Keratinocyte (primary cell): ENCODE measurements around the gene ATP13A1. TPM values are rescaled to one million over a fixed set of nuclear protein-coding genes. Genes with fewer than 3 reads are reported as not detected.

Experiments used
- DNase-seq: peaks from one replicate; pipeline ENCODE4 v3.0.0-alpha.2; 2011; ENCODE audit warnings: low read depth, missing footprints, low spot score
- FAIRE-seq: peaks from 2 replicates; lab custom pipeline; 2011; peaks lifted over from hg19 to GRCh38; lab: Jason Lieb, UNC
- H2AFZ ChIP-seq: 2 replicates; pipeline ENCODE4 v1.6.0; 2012; ENCODE audit warnings: low read length, control low read depth, inconsistent platforms; ENCODE audit not compliant: control insufficient read depth
- H3K27ac ChIP-seq: 2 replicates; pipeline ENCODE4 v1.5.1; 2011; ENCODE audit warnings: low read length; ENCODE audit not compliant: control insufficient read depth, insufficient read depth
- H3K27me3 ChIP-seq: 3 replicates; pipeline ENCODE4 v1.6.0; 2011; ENCODE audit warnings: low read length; ENCODE audit not compliant: control insufficient read depth, insufficient read depth; ENCODE audit errors: extremely low read depth
- H3K36me3 ChIP-seq, 2 experiments: 2 replicates in 1 of 2; 3 replicates in 1 of 2; pipeline ENCODE4 v1.5.1; 2011; ENCODE audit warnings: low read length in 2 of 2, mild to moderate bottlenecking in 1 of 2; ENCODE audit not compliant: control insufficient read depth in 2 of 2, insufficient read depth in 2 of 2; ENCODE audit errors: extremely low read depth in 1 of 2
- H3K4me1 ChIP-seq: 3 replicates; pipeline ENCODE4 v1.5.1; 2011; ENCODE audit warnings: low read length; ENCODE audit not compliant: control insufficient read depth, insufficient read depth; ENCODE audit errors: extremely low read depth
- H3K4me2 ChIP-seq: 3 replicates; pipeline ENCODE4 v1.6.0; 2011; ENCODE audit warnings: low read depth, low read length; ENCODE audit not compliant: control insufficient read depth, insufficient read depth; ENCODE audit errors: extremely low read depth
- H3K4me3 ChIP-seq, 3 experiments: fragments of 200-600 bp in 1 of 3; sonication (generic) in 1 of 3; 2 replicates in 2 of 3; 3 replicates in 1 of 3; pipeline ENCODE4 v1.5.1; 2011 to 2016; ENCODE audit warnings: low read length in 3 of 3, mild to moderate bottlenecking in 3 of 3, control low read depth in 2 of 3, inconsistent platforms in 1 of 3, low read depth in 1 of 3, mixed read lengths in 1 of 3, mixed run types in 1 of 3, moderate library complexity in 1 of 3; ENCODE audit not compliant: control insufficient read depth in 2 of 3, insufficient read depth in 2 of 3; ENCODE audit errors: extremely low read depth in 1 of 3
- H3K79me2 ChIP-seq: 2 replicates; pipeline ENCODE4 v1.6.0; 2012; ENCODE audit warnings: low read length; ENCODE audit not compliant: control insufficient read depth, insufficient read depth
- H3K9ac ChIP-seq: 3 replicates; pipeline ENCODE4 v1.6.0; 2011; ENCODE audit warnings: low read length; ENCODE audit not compliant: control insufficient read depth, insufficient read depth; ENCODE audit errors: extremely low read depth
- H3K9me1 ChIP-seq: 3 replicates; pipeline ENCODE4 v1.6.0; 2011; ENCODE audit warnings: low read length; ENCODE audit not compliant: control insufficient read depth, insufficient read depth; ENCODE audit errors: extremely low read depth
- H3K9me3 ChIP-seq: 2 replicates; pipeline ENCODE4 v1.5.1; 2012; ENCODE audit warnings: low read depth, low read length; ENCODE audit not compliant: control insufficient read depth
- H4K20me1 ChIP-seq: 3 replicates; pipeline ENCODE4 v1.6.0; 2011; ENCODE audit warnings: low read length; ENCODE audit not compliant: control insufficient read depth, insufficient read depth; ENCODE audit errors: extremely low read depth
- EZH2 ChIP-seq: IDR thresholded peaks from one replicate; pipeline ENCODE4 v1.6.1; 2012; ENCODE audit warnings: inconsistent platforms, mild to moderate bottlenecking, low read length, moderate library complexity
- dilution Hi-C: fragments of 300-500 bp; cut with MboI; formaldehyde crosslinking; loops from one replicate; pipeline ENCODE4 v1.7.0; 2020; ENCODE audit warnings: low sequenced_read_pairs; ENCODE audit not compliant: extremely low pct_ligation_motif_present
- polyA plus RNA-seq, 5 experiments: library from polyadenylated mRNA; depleted of rRNA in 3 of 5; stranded (reverse) in 3 of 5; stranded (forward) in 1 of 5; unstranded in 1 of 5; fragments of >200 nt; gene quantifications; 1 replicate in 1 of 5; 2 replicates in 3 of 5; 3 replicates in 1 of 5; pipeline versions ENCODE4 v1.2.1 to v1.2.3, GENCODE V29; 2011 to 2012; ENCODE audit warnings: missing spikeins in 2 of 5, low read depth in 1 of 5, low replicate concordance in 1 of 5
- TF ChIP-seq, protein P1 (sequence below), 3 experiments: IDR thresholded peaks in 1 of 3; conservative IDR thresholded peaks in 1 of 3; optimal IDR thresholded peaks in 1 of 3; 2 replicates in 2 of 3; 3 replicates in 1 of 3; pipeline versions ENCODE3 to v1.5.1; 2011; ENCODE audit warnings: low read length in 3 of 3, mild to moderate bottlenecking in 3 of 3, moderate library complexity in 2 of 3, control low read depth in 1 of 3, inconsistent platforms in 1 of 3; ENCODE audit not compliant: insufficient read depth in 2 of 3; ENCODE audit errors: extremely low read depth in 1 of 3

Gene ATP13A1
- polyA plus RNA-seq, 1 donor (not counting 4 experiments of a cell fraction or from before 2014, with no cell fraction given), result 9.8 TPM

DNA sequence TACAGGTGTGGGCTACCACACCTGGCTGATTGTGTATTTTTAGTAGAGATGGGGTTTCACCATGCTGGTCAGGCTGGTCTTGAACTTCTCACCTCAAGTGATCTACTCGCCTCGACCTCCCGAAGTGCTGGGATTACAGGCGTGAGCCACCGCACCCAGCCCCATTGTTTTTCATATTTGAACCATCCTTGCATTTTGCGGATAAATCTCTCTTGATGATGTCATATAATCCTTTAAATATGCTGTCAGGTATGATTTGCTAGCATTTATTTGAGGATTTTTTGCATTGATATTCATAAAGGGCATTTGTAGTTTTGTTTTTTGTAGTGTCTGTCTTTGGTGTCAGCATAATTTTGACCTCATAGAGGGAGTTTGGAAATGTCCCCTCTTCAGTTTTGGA is 10.8 kb upstream of the ATP13A1 start:
- Histone ChIP-seq H3K4me1 (peaks cover 3% of the 10 kb centered on the region), H3K79me2 (peaks cover 24% of the 10 kb centered on the region), H3K4me3 (no peak overlapping the region), H3K9ac (no peak overlapping the region), H3K9me1 (no peaks in the 10 kb centered on the region), H3K27me3 (no peaks in the 10 kb centered on the region), H3K36me3 (peaks cover 13 to 18% of the 10 kb centered on the region in 2 experiments), H4K20me1 (no peaks in the 10 kb centered on the region), H2AFZ (no peak overlapping the region), H3K27ac (no peak overlapping the region), H3K9me3 (peaks cover 15% of the 10 kb centered on the region), H3K4me2 (no peak overlapping the region)
- no peak for DNase-seq
- dilution Hi-C loops, result no loop called here
- no peak for TF ChIP-seq EZH2
- FAIRE-seq, result no peak

DNA sequence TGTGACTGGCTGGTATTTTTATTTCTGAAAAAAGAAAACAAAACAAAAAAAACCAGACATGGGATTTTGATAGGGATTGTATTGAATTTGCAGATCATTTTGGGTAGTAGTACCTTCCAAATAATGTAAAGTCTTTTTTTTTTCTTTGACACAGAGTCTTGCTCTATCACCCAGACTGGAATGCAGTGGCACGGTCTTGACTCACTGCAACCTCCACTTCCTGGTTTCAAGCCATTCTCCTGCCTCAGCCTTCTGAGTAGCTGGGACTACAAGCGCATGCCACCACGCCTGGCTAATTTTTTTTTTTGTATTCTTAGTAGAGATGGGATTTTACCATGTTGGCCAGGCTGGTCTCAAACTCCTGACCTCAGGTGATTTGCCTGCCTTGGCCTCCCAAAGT is 9.3 kb upstream of the ATP13A1 start:
- Histone ChIP-seq H3K4me2 (no peak overlapping the region), H2AFZ (no peak overlapping the region), H3K9me1 (no peaks in the 10 kb centered on the region), H3K79me2 (peaks cover 26% of the 10 kb centered on the region), H3K27ac (no peak overlapping the region), H4K20me1 (no peaks in the 10 kb centered on the region), H3K4me3 (no peak overlapping the region), H3K9me3 (peaks cover 8% of the 10 kb centered on the region), H3K4me1 (peaks cover 3% of the 10 kb centered on the region), H3K9ac (no peak overlapping the region), H3K27me3 (no peaks in the 10 kb centered on the region), H3K36me3 (peaks cover 6 to 11% of the 10 kb centered on the region in 2 experiments)
- FAIRE-seq, result no peak
- dilution Hi-C loops, result no loop called here
- TF ChIP-seq EZH2, result no peak
- TF ChIP-seq, protein P1, sequence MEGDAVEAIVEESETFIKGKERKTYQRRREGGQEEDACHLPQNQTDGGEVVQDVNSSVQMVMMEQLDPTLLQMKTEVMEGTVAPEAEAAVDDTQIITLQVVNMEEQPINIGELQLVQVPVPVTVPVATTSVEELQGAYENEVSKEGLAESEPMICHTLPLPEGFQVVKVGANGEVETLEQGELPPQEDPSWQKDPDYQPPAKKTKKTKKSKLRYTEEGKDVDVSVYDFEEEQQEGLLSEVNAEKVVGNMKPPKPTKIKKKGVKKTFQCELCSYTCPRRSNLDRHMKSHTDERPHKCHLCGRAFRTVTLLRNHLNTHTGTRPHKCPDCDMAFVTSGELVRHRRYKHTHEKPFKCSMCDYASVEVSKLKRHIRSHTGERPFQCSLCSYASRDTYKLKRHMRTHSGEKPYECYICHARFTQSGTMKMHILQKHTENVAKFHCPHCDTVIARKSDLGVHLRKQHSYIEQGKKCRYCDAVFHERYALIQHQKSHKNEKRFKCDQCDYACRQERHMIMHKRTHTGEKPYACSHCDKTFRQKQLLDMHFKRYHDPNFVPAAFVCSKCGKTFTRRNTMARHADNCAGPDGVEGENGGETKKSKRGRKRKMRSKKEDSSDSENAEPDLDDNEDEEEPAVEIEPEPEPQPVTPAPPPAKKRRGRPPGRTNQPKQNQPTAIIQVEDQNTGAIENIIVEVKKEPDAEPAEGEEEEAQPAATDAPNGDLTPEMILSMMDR (optimal IDR thresholded peaks at IDR 0.05 in 1 of 3, IDR thresholded peaks at IDR 0.05 in 1 of 3, conservative IDR thresholded peaks at IDR 0.05 in 1 of 3; ENCODE audit: extremely low read depth in 1 of 3, insufficient read depth in 2 of 3, low read length in 3 of 3), result no peak
- DNase-seq, result no peak

DNA sequence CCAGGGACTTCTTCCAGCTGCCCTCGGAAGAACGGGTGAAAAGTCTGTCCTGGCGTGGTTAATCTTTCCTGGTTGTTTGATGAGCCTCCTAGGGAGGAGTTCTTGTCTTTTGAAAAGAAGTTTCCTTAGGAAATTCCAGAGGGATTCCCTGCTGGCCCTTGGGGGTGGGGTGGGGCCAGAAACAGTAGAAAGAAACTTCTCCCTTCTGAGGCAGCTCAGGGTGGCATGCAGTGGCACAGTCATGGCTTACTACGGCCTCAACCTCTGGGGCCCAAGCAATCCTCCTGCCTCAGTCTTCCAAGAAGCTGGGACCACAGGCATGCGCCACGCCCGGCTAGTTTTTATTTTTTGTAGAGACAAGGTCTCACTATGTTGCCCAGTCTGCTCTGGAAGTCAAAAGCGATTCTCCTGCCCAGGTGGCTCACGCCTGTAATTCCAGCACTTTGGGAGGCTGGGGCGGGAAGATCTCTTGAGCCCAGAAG is 6.6 kb upstream of the ATP13A1 start:
- no peaks in the 10 kb centered on the region for H3K27me3 ChIP-seq
- no peak overlapping the region for H3K27ac ChIP-seq
- peak overlapping the region; percentile 88 for H3K4me2 ChIP-seq
- TF ChIP-seq, protein P1 (optimal IDR thresholded peaks at IDR 0.05 in 1 of 3, IDR thresholded peaks at IDR 0.05 in 1 of 3, conservative IDR thresholded peaks at IDR 0.05 in 1 of 3; ENCODE audit: extremely low read depth in 1 of 3, insufficient read depth in 2 of 3, low read length in 3 of 3), result no peak
- TF ChIP-seq EZH2, result no peak
- FAIRE-seq (no peak), DNase-seq (no peak)
- no peaks in the 10 kb centered on the region for H3K9me3 ChIP-seq
- peak overlapping the region; percentile 81 to 82 (median 82) for H3K4me3 ChIP-seq
- no peaks in the 10 kb centered on the region for H4K20me1 ChIP-seq
- peaks cover 22% of the 10 kb centered on the region for H3K79me2 ChIP-seq
- dilution Hi-C loops, result no loop called here
- H3K9ac ChIP-seq, result peak overlapping the region; percentile 81
- H3K9me1 ChIP-seq, result no peaks in the 10 kb centered on the region
- H3K4me1 ChIP-seq, result peaks cover 3% of the 10 kb centered on the region
- peaks cover 0 to 2% of the 10 kb centered on the region in 2 experiments for H3K36me3 ChIP-seq
- H2AFZ ChIP-seq, result peak overlapping the region; percentile 10
